Gastroesophageal sphincter (tissue), 3 donors: Measurements from ENCODE around the gene NXPE3.

Experiments
- EP300 ChIP-seq: sonication (generic); formaldehyde crosslinking; IDR thresholded peaks from one replicate; pipeline ENCODE4 v1.6.1; 2017; ENCODE audit warnings: antibody characterized with exemption, mild to moderate bottlenecking
- POLR2A ChIP-seq, 2 donors: fragments of 450-650 bp; IDR thresholded peaks; one replicate each; pipeline ENCODE4 v1.6.1; 2017; ENCODE audit warnings: antibody characterized with exemption in 2 of 2, mild to moderate bottlenecking in 2 of 2, moderate library complexity in 1 of 2
- POLR2AphosphoS5 ChIP-seq: sonication (generic); formaldehyde crosslinking; IDR thresholded peaks from one replicate; pipeline ENCODE4 v1.6.1; 2017; ENCODE audit warnings: antibody characterized with exemption
- TF ChIP-seq, protein P1 (sequence below), 4 experiments: fragments of 200-600 bp in 2 of 4; fragments of 450-650 bp in 2 of 4; sonication (generic) in 1 of 4; IDR thresholded peaks; one replicate each; pipeline ENCODE4 v1.5.1; 2017 to 2019; ENCODE audit warnings: antibody characterized with exemption in 4 of 4, mild to moderate bottlenecking in 2 of 4, moderate library complexity in 2 of 4

DNA sequence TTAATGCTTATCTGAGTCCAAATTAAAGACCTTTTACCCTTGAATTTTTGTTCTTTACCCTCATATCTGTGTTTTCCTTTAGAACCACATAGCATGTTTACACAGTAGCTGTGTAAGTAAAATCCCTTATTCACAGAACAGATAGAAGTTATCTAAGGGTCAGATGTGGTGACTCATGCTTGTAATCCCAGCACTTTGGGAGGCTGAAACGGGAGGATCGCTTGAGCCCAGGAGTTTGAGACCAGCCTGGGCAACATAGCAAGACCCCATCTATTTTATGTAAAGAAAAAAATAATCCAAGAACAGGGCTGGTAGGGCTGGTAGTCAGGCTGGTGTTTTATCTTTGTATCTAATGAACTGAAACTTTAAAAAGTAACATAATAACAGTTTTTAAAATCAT is 23.2 kb downstream of the NXPE3 start:
- TF ChIP-seq, protein P1, sequence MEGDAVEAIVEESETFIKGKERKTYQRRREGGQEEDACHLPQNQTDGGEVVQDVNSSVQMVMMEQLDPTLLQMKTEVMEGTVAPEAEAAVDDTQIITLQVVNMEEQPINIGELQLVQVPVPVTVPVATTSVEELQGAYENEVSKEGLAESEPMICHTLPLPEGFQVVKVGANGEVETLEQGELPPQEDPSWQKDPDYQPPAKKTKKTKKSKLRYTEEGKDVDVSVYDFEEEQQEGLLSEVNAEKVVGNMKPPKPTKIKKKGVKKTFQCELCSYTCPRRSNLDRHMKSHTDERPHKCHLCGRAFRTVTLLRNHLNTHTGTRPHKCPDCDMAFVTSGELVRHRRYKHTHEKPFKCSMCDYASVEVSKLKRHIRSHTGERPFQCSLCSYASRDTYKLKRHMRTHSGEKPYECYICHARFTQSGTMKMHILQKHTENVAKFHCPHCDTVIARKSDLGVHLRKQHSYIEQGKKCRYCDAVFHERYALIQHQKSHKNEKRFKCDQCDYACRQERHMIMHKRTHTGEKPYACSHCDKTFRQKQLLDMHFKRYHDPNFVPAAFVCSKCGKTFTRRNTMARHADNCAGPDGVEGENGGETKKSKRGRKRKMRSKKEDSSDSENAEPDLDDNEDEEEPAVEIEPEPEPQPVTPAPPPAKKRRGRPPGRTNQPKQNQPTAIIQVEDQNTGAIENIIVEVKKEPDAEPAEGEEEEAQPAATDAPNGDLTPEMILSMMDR (IDR thresholded peaks at IDR 0.05): no peak
- TF ChIP-seq POLR2AphosphoS5: no peak
- TF ChIP-seq EP300: no peak
- no peak for TF ChIP-seq POLR2A (IDR thresholded peaks at IDR 0.05)
